GM18505 (cell line): ENCODE data around the gene IL10.
A peak's percentile ranks its signal among the peaks of the same experiment; 100 is the strongest.

Source experiments
- ATAC-seq: cut with Tn5 transposase; IDR thresholded peaks from one replicate; pipeline ENCODE4 v1.9.1; 2021; ENCODE audit not compliant: unreplicated experiment
- POLR2A ChIP-seq: IDR thresholded peaks from 4 replicates; pipeline ENCODE4 v1.6.1; 2011; ENCODE audit warnings: borderline replicate concordance; ENCODE audit not compliant: insufficient read depth, insufficient read length; ENCODE audit errors: extremely low read depth

Gene IL10

GRCh38 chr1:206772243-206772937 is at the start of gene IL10:
Gene IL10 (minus strand): TSS chr1:206772494. CDS start chr1:206772435, 59 bp downstream.
- peak; percentile 40 for TF ChIP-seq POLR2A
- no peak for ATAC-seq

- ATAC-seq: no peak
These were observed 49.2 kb upstream of the IL10 start for GRCh38 chr1:206821493-206821892.

GRCh38 chr1:206816390-206817287 is 44.3 kb upstream of the IL10 start:
- no peak for TF ChIP-seq POLR2A
- ATAC-seq: no peak

More at GRCh38 chr1:206821493-206821892, 49.2 kb upstream of the IL10 start:
- TF ChIP-seq POLR2A: no peak

GRCh38 chr1:206814716-206815341 is 42.5 kb upstream of the IL10 start:
- no peak for ATAC-seq

GRCh38 chr1:206812471-206812870 is 40.2 kb upstream of the IL10 start:
- no peak for TF ChIP-seq POLR2A
- ATAC-seq: no peak

More at GRCh38 chr1:206814716-206815341, 42.5 kb upstream of the IL10 start:
- TF ChIP-seq POLR2A: no peak

GRCh38 chr1:206809504-206810084 is 37.3 kb upstream of the IL10 start:
- ATAC-seq: no peak
- TF ChIP-seq POLR2A: no peak

GRCh38 chr1:206808615-206809014 is 36.3 kb upstream of the IL10 start:
- no peak for ATAC-seq

GRCh38 chr1:206805357-206805756 is 33.1 kb upstream of the IL10 start:
- no peak for TF ChIP-seq POLR2A
- no peak for ATAC-seq

More at GRCh38 chr1:206808615-206809014, 36.3 kb upstream of the IL10 start:
- TF ChIP-seq POLR2A: no peak

GRCh38 chr1:206804156-206804737 is 32.0 kb upstream of the IL10 start:
- TF ChIP-seq POLR2A: no peak
- no peak for ATAC-seq

- TF ChIP-seq POLR2A: no peak
- peak; percentile 95 for ATAC-seq
These were observed 31.0 kb upstream of the IL10 start for GRCh38 chr1:206803221-206803730.

- no peak for ATAC-seq
- no peak for TF ChIP-seq POLR2A
These were observed 30.1 kb upstream of the IL10 start for GRCh38 chr1:206802401-206802800.

GRCh38 chr1:206801467-206801866 is 29.2 kb upstream of the IL10 start:
- ATAC-seq: no peak
- TF ChIP-seq POLR2A: no peak
